SH-SY5Y (cell line): ENCODE results near the gene UBE3A.

Experiments
- GATA2 ChIP-seq: IDR thresholded peaks from 2 replicates; pipeline ENCODE4 v1.6.1; 2011; ENCODE audit warnings: mild to moderate bottlenecking, low read depth, low read length
- GATA3 ChIP-seq: IDR thresholded peaks from 2 replicates; pipeline ENCODE4 v1.6.1; 2011; ENCODE audit warnings: low read depth, mild to moderate bottlenecking, low read length, moderate library complexity

UBE3A gene

GRCh38 chr15:25345943-25346342 is 92.9 kb downstream of the UBE3A start:
- TF ChIP-seq GATA2 = no peak

DNA sequence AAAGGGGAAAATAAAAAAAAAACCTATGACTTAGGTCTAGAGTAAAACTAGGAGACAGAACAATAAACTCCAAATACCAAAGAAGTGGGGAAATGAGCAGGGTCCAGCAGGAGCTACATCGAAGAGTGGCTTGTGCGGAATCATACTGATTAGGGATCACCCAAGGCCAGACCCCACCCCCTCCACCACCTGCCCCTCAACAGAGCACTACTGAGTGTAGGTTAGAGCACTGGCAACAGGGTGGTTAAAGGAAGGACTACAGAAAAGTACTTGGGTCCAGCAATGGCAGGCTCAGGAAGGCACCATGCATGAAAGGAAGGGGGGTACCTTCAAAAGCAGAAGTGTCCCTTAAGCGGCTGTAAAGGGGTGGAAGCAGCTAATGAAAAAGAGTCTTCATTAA is 96.2 kb downstream of the UBE3A start:
- TF ChIP-seq GATA2 (no peak), GATA3 (no peak)

- TF ChIP-seq GATA2 (no peak), GATA3 (no peak)
Observed at GRCh38 chr15:25339431-25339830, 99.4 kb downstream of the UBE3A start.

DNA sequence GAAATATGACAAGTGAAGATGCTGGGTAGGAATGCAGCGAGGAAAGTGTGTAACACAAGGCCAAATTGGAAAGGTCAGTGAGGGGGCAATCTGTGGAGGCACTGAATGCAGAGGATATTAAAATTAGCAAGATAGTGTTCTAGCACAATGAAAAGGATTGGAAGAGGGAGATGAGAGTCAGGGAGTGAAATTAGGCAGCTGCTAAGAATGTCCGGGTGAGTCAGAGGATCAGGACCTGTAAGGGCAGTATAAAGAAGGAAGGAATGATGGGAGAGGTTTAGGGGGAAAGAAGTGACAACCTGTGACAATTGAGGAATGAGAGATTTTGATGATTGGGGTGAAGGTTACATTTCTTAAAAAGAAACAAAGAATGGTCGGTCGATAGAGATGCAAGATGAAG is 103.5 kb downstream of the UBE3A start:
- TF ChIP-seq GATA2 (no peak), GATA3 (no peak)

GRCh38 chr15:25333049-25333448 is 105.8 kb downstream of the UBE3A start:
- TF ChIP-seq GATA2 (no peak), GATA3 (no peak)

DNA sequence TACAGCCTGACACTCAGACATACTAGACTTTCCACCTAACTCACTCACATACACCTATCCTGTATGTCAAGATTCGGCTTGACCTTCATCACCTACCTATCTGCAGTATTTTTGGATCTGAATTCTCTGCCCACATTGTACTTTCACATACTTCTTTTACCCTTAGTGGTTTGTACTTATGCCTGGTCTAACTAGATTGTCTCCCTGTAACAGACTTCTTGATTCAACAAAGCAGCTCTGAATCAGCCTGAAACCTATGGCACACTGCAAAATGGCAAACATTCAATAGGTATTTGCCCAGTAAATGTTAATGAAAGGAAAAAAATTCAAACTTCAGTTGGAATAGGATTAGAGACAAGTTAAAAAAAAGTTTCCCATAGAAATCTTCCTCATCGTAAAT is 106.5 kb downstream of the UBE3A start:
- TF ChIP-seq GATA2 = no peak
- no peak for TF ChIP-seq GATA3

DNA sequence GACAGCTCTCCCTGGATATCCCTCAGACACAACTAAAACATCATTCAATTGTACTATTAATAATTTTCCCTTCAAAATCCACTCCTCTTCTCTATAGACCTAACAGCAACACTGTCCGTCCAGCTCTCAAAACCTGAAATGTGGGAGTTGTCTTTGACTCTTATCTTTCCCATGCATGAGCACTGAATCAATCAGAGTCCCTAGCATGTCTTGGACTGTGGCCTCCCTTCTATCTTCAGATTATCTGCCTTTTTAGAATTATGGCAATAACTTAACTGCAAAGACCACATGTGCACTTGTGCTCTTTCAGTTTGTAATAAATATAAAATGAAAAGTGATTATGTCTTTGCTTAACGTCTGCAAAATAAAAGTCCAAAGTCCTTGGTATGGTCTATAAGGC is 107.0 kb downstream of the UBE3A start:
- no peak for TF ChIP-seq GATA2
- TF ChIP-seq GATA3 = no peak

GRCh38 chr15:25331404-25331803 is 107.4 kb downstream of the UBE3A start:
- no peak for TF ChIP-seq GATA3
- no peak for TF ChIP-seq GATA2

DNA sequence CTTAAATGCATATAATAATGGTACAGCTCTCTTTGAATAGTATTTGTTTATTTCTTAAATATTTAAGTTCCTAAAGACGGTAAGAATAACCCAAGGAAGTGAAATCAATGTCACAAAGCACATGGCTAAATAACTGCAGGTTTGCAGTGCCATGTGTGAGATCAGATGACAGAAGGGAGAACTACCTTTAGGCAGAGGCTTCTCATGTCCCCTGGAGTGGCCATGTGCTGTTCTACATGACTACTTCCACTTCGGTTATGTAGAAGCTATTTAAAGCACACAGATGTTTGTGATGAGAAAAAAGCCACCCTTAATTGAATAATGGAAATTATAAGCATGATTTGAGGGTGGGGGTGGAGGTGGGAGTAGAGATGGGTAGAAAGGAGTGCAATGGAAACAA is 109.1 kb downstream of the UBE3A start:
- TF ChIP-seq GATA2 = no peak
- no peak for TF ChIP-seq GATA3

GRCh38 chr15:25327686-25328085 is 111.1 kb downstream of the UBE3A start:
- TF ChIP-seq GATA2 (no peak), GATA3 (no peak)

GRCh38 chr15:25325187-25325586 is 113.6 kb downstream of the UBE3A start:
- TF ChIP-seq GATA2 (no peak), GATA3 (no peak)

GRCh38 chr15:25323420-25323819 is 115.4 kb downstream of the UBE3A start:
- TF ChIP-seq GATA3 (no peak), GATA2 (no peak)

DNA sequence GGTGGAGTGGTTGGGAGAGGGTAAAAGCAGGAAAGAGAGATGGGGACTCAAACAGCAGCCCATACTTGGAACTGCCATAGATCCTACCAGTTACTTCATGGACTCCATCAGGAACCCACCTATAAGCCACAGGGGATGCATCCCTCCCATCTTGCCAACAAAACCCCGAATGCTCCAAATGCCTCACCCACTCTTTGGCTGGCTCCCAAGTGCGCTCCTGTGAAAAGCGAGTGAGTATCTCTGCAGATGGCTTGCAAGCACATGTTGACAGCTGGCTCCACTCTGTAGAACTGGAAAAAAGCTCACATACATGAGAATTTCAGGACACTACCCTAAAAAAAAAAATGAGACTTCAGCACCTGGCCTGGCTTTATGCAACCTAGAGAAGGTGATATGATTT is 151.0 kb downstream of the UBE3A start:
- TF ChIP-seq GATA2 (no peak), GATA3 (no peak)
